SK-MEL-5 (cell line): Measurements from ENCODE around the gene NUDT4. TPM values are rescaled to one million over a fixed set of nuclear protein-coding genes. Genes with fewer than 3 reads are reported as not detected.
A peak's percentile ranks its signal among the peaks of the same experiment; 100 is the strongest.
"Not testable (repeated sequence)": the region's sequence is repeated elsewhere in the genome, so short reads cannot be mapped to it uniquely, and the experiment has no call there.

Experiments used
- DNase-seq: peaks from one replicate; pipeline ENCODE4 v3.0.0-alpha.2; 2016; ENCODE audit warnings: low read depth, low spot score
- in situ Hi-C: cut with HindIII; loops from 2 replicates; pipeline ENCODE4 v1.10.0; 2016; ENCODE audit warnings: low sequenced_read_pairs, high pct_unique_total_duplicates, low pct_unique_long_range_greater_than_20kb
- total RNA-seq: library from RNA; depleted of rRNA; stranded (reverse); fragments of >200 nt; shearing (Covaris generic); gene quantifications from 2 replicates; pipeline ENCODE4 v1.2.3, GENCODE V29; 2014

Gene NUDT4
- total RNA-seq, 1 experiment from 2014 or later, result 86.2 TPM

DNA sequence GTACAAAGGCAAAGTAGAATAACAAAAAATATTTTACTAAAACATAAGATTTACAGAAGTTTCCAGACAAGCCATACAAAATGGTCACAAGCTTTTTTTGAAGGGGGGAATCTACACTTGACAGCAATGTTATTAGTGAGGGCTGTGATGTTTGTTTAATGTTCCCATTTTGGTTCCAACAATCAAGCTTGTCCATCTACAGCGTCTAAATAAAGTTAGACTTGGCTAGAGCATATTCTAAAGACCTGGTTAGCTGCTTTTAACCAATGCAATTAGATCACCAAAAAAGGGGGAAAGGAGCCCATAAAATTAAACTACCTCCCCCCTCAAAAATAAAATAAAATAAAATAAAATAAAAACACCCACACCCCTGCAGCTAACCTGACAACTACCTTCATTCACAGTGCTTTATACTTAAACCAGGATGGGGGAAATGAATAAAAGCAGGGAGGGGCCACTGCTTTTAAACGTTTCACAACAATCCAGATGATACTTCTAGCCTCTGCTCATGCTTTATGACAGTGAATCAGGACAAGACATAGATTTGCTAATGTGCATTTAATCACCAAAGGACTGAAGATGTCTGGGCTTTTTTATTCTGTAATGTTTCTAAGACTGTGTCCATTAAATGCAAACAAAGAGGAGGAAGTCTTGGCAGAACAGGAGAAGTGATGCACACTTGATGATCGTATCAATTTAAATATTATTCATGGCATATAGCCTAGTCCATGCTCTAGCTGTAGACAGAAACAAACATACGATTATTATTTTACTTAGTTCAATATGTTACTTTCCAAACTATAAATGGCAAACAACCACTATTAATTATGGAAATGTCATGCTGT lies 31.8 kb downstream of the NUDT4 start:
- in situ Hi-C loops, DNase-seq: not testable (repeated sequence)

DNA sequence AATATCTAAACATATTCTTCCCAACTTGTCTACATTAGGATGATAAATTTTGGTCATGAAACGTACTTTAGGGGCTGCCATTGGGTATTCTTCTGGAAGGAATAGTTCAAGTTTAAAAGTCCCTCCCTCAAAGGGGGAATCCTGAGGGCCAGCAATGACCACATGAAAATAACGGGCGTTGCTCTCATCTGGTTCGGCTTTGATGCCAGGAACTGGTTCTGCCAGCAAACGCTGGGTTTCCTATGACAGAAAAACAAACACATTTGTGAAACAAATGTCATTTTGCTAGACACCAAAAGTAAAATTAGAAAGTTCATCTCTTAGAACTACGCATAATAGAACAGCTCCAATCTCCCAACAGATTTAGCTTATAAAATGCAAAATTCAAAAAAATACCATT lies 33.3 kb downstream of the NUDT4 start:
- DNase-seq, in situ Hi-C loops: not testable (repeated sequence)

DNA sequence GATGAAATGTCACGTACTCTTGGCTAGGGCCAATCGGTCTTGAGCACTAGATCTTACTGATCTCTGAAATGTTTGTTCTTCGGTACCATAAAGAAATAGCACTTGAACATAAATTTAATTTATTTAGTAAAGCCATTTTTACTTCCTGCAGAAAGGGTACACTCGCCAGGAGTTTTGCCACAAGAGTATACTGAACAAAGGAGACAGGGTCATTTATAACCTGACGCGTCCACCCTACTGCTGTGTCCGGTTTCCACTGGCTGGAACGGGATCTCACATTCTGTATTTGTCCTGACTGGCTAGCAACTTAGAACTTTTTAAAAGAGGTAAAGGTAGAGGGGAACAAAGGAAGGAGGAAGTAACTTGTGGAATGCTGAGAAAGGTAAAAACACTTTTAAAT lies 34.7 kb downstream of the NUDT4 start:
- in situ Hi-C loops, DNase-seq: not testable (repeated sequence)

DNA sequence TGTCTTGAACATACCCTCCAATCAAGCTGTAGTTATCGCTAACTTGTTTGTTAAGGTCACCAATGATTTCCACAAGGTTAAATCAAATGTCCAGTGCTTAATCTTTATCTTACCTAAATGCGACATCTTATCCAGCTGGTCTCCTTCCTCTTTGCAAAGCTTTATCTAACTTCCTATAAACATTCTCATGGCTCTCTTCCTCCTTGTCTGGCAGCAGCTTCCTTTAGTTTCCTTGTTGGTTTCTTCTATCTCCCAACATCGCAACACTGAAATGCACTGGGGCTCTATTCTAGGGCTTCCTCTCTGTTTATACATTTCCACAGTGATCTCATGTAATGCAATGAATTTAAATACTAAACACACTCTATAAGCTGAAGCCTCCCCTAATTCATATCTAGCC lies 35.3 kb downstream of the NUDT4 start:
- no peak for DNase-seq
- in situ Hi-C loops, result no loop called here

DNA sequence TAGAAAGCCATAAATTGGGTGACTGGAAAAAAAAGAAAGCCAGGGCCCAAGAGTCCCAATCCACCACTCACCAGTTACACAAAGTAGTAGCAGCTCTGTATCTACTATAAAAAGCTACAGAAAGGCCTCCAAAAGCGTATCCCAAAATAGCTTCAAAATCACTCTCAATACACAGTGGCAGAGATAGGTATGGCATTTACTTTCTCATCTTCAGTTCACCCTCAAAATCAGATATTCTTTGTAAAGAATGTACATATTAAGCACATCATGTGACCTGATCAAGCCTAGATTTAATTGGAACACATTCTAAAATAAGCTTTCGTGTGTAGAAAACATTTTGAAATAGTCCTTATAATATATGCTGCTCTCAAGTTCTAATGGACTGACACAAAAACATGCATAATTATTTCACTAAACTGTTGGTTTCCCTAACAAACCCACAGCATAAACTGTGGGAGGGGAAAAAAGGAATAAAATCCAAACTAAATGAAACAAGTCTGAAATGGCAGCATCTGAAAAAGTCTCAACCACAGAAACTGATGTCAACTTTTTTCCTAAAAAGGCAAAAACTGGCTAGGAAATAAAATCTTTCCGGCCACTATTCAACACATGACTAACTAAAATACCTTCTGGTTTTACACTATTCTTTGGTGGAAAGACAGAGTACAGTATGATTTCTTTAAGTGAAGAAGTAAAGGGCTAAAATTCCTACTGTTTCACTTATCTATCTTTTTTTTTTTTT lies 38.2 kb downstream of the NUDT4 start:
- no peak for DNase-seq
- in situ Hi-C loops, result no loop called here

DNA sequence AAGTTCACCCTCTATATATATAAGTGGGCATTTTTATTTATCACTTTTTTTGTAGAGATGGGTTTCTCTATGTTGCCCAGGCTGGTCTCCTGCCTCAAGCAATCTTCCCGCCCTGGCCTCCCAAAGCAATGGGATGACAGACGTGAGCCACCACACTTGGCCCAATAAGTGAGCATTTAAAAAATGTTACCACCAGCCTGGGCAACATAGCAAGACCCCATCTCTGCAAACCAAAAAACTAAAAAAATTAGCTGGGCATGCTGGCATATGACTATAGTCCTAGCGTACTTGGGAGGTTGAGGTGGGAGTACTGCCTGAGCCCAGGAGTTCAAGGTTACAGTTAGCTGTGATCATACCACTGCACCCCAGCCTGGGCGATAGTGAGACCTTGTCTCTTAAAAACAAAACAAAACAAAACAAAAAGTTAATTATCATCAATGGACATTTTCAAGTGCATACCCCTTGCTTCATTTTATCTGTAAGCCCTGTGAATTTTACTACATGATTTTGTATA lies 40.3 kb downstream of the NUDT4 start:
- in situ Hi-C loops, result no loop called here

DNA sequence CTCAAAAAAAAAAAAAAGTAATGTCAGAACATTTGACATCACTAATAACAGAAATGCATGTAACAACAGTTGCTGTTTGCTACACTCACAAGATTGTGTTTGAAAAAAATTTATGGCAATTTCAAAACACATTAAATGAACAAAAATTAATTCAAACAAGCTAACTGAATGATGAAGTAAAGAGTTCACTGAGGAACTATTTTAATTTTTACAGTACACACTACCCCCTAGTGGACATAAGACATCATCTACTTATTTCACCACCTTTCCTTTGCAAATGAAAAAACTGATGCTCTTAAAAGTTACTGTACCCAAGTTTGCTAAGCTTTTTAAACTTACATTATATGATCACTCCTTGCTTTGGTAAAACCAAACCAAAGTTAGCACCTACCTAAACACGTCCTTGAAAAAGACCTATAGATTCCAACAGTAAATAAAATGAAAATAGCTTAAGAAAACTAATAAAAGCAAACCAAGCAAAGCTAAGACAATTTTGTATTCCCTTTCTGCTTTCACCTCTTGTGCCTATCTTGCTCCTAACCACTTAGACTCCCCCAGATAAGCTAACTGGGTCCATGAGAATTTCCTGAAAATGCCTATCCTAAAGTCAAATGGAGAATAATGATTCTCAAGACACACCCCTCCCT lies 41.8 kb downstream of the NUDT4 start:
- peak; percentile 69 for DNase-seq
- in situ Hi-C loops, result no loop called here

More for the DNA sequence above, 40.3 kb downstream of the NUDT4 start:
- no peak for DNase-seq

DNA sequence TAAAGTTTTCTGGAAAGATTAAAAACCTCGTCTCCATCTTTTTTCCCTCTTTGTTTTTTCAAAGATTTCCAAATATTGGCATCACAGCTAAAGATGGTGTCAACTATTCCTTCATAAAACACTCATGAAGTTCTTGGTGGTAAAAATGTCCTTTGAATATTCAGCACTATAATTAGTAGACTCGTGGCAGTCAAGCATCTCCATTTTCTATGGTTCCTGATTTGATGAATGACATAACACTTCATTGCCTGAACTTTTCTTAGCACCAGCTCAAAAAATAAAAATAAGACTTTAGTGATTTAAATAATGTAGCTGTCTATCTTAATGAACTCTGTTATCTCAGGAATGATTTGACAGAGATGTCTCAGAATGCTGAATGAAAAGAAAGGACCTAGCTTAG lies 44.3 kb downstream of the NUDT4 start:
- DNase-seq, result no peak
- in situ Hi-C loops, result no loop called here

DNA sequence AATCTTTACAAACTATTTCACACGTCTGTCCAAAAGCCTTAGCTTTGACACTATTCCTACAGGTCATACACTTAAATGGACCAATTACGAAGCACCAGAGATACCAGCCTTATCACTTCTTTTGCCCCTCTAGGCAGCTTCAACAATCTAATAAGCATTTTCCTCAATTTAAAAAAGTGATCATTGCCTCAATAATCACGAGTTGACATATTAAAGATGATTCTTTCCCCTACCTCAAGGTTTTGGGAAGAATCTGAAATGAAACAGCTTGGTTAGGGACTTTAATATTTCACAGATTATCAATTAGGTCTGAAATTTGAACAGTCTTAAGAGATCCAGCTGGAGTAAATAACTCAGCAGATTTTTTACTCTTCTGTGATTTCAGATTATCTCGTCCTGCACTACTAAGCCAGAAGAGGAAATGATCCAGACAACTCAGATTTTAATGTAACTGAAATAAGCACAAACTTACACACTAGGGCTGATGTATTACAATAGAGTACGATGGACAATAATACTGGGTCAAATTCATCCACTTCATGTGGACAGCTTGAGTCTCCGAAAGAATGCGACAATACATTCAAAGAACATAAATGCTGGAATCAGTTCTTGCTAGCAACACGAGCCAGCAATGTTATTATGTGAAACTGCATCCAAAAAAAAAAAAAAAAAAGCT lies 48.1 kb downstream of the NUDT4 start:
- in situ Hi-C loops, result no loop called here
- DNase-seq, result no peak

DNA sequence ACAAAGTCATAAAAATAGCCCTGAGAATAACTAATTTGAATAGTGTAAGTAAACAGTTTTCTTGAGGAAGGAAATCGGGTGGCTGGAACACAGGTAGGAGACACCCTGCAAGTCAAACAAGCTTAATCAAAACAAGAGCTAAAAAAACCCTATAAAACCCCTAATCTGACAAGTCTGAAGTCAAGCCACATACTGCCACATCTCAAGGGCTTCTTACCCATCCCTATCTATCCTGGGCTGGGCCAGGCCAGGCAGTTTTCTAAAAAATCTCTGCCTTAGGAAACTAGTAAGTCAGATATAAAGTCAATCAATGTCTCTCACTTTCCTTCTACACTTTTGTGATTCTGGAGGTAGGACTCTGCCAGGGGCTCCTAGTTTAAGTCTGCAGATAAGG lies 48.7 kb downstream of the NUDT4 start:
- in situ Hi-C loops, result no loop called here
- DNase-seq, result no peak

DNA sequence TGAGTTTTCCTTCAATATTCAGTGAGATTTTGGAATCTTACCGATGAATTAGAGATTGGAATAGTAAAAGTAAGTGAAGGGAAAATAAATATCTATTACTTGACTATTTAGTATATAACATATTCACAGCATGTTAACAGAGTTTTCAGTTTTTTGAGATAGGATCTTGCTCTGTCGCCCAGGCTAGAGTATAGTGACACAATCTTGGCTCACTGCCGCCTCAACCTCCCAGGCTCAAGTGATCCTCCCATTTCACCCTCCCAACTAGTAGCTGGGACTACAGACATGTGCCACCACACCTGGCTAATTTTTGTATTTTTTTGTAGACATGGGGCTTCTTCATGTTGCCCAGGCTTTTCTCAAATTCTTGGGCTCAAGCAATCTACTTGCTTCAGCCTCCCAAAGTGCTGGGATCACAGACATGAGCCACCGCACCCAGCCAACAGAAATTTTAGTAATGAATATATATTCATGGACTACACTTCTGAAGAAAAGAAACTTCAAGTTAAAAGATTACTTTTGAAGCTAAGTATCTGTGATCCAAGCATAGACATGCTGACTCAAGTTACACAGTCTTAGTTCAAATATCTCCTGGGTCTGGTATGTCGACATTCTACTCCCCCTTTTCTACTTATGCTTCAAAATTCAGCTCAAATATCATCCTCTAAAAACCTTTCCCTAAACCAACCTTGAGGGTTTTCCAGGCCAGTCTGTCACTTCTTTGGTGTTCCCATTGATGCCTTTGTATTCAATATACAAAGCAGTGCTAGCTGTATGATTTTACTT lies 50.2 kb downstream of the NUDT4 start:
- in situ Hi-C loops, result no loop called here
- no peak for DNase-seq

DNA sequence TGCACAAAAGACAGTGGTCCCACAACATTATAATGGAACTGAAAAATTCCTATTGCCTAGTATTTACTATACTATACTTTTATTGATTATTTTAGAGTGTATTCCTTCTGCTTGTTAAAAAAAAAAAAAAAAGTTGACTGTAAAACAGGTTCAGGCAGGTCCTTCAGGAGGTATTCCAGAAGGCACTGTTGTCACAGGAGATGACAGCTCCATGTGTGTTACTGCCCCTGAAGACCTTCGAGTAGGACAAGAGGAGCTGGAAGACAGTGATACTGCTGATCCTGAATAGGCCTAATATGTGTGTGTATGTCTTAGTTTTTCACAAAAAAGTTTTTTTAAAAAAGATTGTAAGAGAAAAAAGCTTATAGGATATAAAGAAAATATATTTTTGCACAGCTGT lies 51.7 kb downstream of the NUDT4 start:
- in situ Hi-C loops, result no loop called here

DNA sequence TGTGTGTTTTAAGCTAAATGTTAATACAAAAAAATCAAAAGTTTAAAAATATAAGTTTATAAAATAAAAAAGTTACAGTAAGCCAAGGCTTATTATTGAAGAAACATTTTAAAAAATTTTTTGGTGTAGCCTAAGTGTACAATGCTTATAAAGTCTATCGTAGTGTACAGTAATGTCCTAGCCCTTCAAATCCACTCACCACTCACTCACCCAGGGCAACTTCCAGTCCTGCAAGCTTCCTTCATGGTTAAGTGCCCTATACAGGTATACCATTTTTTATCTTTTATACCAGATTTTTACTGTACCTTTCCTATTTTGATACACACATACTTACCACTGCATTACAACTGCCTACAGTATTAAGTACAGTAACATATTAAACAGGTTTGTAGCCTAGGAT lies 52.1 kb downstream of the NUDT4 start:
- no peak for DNase-seq
- in situ Hi-C loops, result no loop called here

More for the DNA sequence above, 51.7 kb downstream of the NUDT4 start:
- no peak for DNase-seq

DNA sequence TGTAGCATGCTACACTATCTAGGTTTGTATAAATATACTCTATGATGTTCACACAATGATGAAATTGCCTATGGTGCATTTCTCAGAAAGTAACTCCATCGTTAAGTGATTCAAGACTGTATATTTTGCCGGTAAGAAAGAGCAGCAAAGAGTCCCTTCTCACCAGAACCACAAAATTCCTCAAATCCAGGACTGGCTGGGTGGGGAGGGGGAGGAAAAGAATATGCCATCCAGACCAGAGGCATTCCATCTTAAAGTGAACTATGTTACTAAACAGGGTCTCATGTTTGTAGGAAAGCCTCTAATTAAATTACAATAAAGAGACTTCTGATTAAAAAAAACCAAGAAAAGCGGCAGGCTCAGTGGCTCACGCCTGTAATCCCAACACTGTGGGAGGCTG lies 52.6 kb downstream of the NUDT4 start:
- no peak for DNase-seq
- in situ Hi-C loops, result no loop called here

DNA sequence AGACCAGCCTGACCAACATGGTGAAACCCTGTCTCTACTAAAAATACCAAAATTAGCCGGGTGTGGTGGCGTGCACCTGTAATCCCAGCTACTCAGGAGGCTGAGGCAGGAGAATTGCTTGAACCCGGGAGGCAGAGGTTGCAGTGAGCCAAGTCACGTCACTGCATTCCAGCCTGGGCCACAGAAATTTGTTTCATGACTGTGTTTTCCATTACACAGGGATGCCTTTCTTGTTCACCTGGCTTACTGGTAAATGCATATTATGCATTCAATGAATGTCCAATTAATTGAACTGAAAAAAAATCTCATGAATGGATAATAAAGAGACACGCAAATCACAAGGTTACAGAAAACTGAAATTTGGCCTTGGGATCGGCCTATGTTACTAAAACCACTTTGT lies 54.3 kb downstream of the NUDT4 start:
- in situ Hi-C loops, DNase-seq: not testable (repeated sequence)

DNA sequence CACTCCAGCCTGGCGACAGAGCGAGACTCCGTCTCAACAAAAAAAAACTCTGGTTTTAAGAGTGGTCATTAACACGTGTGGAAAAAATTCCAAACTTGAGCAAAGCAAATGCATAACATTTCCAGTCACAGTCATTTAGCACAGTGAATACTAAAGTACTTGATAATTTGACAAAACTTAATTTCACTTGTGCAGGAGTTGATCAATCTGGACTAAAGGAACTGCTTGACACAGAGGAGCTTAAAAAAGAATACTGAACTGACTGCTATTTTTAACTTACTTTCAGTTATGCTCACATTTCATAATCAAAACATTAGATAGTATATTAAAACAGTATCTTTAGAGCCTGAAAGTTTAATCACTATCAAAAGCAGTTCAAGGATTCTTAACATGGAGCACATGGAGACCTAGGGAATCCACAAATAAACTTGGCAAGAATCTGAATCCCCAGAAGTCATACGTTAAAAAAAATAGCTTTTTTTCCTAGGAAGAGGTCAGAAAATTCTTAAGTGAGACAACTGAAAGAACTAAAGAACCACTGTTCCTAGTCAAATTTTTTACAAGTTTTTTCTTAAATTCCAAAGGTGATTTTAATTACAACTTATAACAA lies 56.6 kb downstream of the NUDT4 start:
- no peak for DNase-seq
- in situ Hi-C loops, result no loop called here
